GM10266 (cell line): Measurements from ENCODE around the gene USP47.

Experiments
- DNase-seq: peaks from one replicate; pipeline ENCODE4 v3.0.0; 2012; ENCODE audit errors: extremely low spot score
- TF ChIP-seq, protein P1 (sequence below): IDR thresholded peaks from 2 replicates; pipeline ENCODE4 v1.5.1; 2012; ENCODE audit warnings: mild to moderate bottlenecking, low read depth; ENCODE audit not compliant: control insufficient read depth, insufficient read depth; ENCODE audit errors: missing control alignments

USP47 gene

DNA sequence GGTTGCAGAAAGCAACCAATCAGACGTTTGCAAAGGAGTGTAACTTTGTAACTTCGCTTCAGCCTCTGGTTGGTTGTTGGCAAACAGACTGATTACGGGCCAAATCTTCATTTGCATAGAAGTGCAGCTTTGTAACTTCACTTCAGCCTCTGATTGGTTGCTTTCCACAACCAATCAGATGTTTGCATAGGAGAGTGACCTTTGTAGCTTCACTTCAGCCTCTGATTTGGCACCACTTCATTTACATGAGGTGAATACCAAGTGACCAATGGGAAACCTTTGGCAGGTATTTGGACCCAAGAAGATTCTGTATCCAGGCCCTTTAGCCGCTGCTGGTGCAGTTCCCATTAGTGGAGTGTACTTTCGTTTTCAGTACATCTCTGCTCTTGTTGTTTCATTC, 16.0 kb downstream of the USP47 start:
- no peak for DNase-seq
- TF ChIP-seq, protein P1, sequence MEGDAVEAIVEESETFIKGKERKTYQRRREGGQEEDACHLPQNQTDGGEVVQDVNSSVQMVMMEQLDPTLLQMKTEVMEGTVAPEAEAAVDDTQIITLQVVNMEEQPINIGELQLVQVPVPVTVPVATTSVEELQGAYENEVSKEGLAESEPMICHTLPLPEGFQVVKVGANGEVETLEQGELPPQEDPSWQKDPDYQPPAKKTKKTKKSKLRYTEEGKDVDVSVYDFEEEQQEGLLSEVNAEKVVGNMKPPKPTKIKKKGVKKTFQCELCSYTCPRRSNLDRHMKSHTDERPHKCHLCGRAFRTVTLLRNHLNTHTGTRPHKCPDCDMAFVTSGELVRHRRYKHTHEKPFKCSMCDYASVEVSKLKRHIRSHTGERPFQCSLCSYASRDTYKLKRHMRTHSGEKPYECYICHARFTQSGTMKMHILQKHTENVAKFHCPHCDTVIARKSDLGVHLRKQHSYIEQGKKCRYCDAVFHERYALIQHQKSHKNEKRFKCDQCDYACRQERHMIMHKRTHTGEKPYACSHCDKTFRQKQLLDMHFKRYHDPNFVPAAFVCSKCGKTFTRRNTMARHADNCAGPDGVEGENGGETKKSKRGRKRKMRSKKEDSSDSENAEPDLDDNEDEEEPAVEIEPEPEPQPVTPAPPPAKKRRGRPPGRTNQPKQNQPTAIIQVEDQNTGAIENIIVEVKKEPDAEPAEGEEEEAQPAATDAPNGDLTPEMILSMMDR: no peak

DNA sequence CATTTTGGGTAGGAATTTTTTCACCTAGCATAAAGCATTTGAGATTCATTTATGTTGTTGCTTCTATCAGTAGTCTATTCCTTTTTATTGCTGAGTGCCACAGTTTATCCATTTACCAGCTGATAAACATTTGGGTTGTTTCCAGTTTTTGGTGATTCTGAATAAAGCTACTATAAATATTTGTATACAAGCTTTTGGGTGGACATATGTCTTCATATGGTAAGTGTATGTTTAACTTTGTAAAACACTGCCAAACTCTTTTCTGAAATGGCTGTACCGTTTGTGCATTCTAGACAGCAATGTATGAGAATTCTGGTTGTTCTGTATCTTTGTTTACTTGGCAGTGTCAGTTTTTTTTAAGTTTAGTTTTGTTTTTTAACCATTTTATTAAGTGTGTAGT, 16.9 kb downstream of the USP47 start:
- TF ChIP-seq, protein P1: no peak
- DNase-seq: no peak

- DNase-seq: no peak
These were observed 18.6 kb downstream of the USP47 start for GRCh38 chr11:11860103-11860979.

GRCh38 chr11:11862999-11863398, 21.2 kb downstream of the USP47 start:
- no peak for DNase-seq
- TF ChIP-seq, protein P1: no peak

More at GRCh38 chr11:11860103-11860979, 18.6 kb downstream of the USP47 start:
- TF ChIP-seq, protein P1: no peak

GRCh38 chr11:11864332-11864731, 22.6 kb downstream of the USP47 start:
- DNase-seq: no peak
- TF ChIP-seq, protein P1: no peak

DNA sequence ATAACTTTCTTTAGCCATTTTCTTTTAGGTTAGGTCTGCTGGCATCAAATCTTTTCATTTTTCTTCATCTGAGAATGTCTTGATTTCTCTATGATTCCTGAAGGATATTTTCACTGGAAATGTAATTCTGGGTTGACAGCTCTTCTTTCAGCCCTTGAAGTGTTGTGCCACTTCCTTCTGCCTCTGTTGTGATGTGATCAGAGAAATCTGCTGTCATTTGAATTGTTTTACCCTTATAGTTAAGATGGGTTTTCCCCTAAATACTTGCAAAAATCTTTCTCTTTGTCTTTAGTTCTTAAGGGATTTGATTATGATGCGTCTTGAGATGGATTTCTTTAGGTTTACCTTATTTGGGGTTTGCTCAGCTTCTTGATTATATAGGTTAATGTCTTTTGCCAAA, 23.0 kb downstream of the USP47 start:
- TF ChIP-seq, protein P1: no peak
- DNase-seq: no peak

DNA sequence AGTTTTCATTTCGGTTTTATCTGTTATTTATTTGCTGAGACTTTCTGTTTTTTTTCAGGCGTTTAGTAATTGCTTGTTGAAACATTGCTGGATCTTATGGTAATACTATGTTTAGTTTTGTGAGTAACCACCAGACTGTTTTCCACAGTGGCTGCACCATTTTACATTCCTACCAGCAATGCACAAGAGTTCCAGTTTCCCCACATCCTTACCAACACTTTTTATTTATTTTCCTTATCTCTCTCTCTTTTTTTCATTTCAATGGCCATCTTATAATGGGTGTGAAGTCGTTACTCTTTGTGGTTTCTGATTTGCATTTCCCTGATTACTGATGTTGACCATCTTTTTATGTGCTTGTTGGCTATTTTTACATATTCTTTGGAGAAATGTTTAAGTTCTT, 23.7 kb downstream of the USP47 start:
- TF ChIP-seq, protein P1: no peak
- no peak for DNase-seq
